Lower lobe of right lung (tissue), 2 donors: Measurements from ENCODE around the gene LRP3. TPM values are rescaled to one million over a fixed set of nuclear protein-coding genes. Genes with fewer than 3 reads are reported as not detected.

Experiments used
- ATAC-seq, 2 donors: fragments of 200-7000 bp; cut with Tn5 transposase; one replicate each; pipeline ENCODE4 v1.9.1; 2020 to 2022; ENCODE audit warnings: mild to moderate bottlenecking in 2 of 2, moderate library complexity in 2 of 2
- DNase-seq: peaks from one replicate; pipeline ENCODE4 v3.0.0-alpha.2; 2020
- H3K27ac ChIP-seq: fragments of 200-600 bp; one replicate; pipeline ENCODE4 v1.8.0; 2022
- H3K27me3 ChIP-seq: fragments of 200-600 bp; one replicate; pipeline ENCODE4 v1.8.0; 2022; ENCODE audit warnings: low read depth
- H3K36me3 ChIP-seq: fragments of 200-600 bp; one replicate; pipeline ENCODE4 v1.8.0; 2022; ENCODE audit warnings: mild to moderate bottlenecking
- H3K4me1 ChIP-seq: fragments of 200-600 bp; one replicate; pipeline ENCODE4 v1.8.0; 2022
- H3K4me3 ChIP-seq: fragments of 200-600 bp; one replicate; pipeline ENCODE4 v1.8.0; 2022; ENCODE audit warnings: mild to moderate bottlenecking
- H3K9me3 ChIP-seq: fragments of 200-600 bp; one replicate; pipeline ENCODE4 v1.8.0; 2022
- intact Hi-C: fragments of 100-400 bp; cut with DNase I; formaldehyde crosslinking; loops from one replicate; pipeline ENCODE4 v1.11.0; 2022
- total RNA-seq: library from RNA; stranded (reverse); fragmentation: NEBNext Ultra II Directional; extraction: Animal tissue kit (Norgen Biotek cat#: 25700); gene quantifications from one replicate; pipeline ENCODE4 v1.2.1, GENCODE V29; 2021
- TF ChIP-seq, protein P1 (sequence below): fragments of 200-600 bp; IDR thresholded peaks from one replicate; pipeline ENCODE4 v1.8.0; 2022; ENCODE audit warnings: antibody characterized with exemption, mild to moderate bottlenecking
- donor health status: DM: no; HTN: yes; CAD: no; lungs with severe emphysema.

Gene LRP3
- total RNA-seq, 1 donor from 2014 or later = 13.8 TPM

DNA sequence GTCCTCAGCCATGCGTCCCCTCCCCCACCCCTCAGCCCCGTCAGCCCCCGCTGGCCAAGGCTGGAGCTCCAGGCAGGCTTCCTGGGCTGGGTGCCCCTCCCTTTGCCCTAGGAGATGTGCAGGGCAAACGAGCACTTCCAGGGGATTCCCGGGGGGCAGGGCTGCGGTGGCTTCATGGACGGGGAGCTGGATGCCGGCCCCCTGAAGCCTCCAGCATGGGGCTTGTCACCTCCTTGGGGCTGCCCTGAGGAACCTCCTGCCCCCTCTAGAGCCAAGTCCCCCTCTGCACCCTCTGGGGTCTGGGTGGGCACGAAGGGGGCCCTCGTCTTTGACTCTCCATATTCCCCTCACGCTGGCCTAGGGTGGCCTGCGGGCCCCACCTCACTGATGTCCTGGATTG is 56.9 kb downstream of the LRP3 start:
- no peak overlapping the region for H3K4me3 ChIP-seq
- intact Hi-C loops = no loop called here
- H3K4me1 ChIP-seq = peaks cover 11% of the 10 kb centered on the region
- peaks cover 1% of the 10 kb centered on the region for H3K9me3 ChIP-seq
- peaks cover 9% of the 10 kb centered on the region for H3K27me3 ChIP-seq
- ATAC-seq = no peak
- peak; percentile 25 for DNase-seq
- TF ChIP-seq, protein P1, sequence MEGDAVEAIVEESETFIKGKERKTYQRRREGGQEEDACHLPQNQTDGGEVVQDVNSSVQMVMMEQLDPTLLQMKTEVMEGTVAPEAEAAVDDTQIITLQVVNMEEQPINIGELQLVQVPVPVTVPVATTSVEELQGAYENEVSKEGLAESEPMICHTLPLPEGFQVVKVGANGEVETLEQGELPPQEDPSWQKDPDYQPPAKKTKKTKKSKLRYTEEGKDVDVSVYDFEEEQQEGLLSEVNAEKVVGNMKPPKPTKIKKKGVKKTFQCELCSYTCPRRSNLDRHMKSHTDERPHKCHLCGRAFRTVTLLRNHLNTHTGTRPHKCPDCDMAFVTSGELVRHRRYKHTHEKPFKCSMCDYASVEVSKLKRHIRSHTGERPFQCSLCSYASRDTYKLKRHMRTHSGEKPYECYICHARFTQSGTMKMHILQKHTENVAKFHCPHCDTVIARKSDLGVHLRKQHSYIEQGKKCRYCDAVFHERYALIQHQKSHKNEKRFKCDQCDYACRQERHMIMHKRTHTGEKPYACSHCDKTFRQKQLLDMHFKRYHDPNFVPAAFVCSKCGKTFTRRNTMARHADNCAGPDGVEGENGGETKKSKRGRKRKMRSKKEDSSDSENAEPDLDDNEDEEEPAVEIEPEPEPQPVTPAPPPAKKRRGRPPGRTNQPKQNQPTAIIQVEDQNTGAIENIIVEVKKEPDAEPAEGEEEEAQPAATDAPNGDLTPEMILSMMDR = no peak
- no peaks in the 10 kb centered on the region for H3K36me3 ChIP-seq
- no peak overlapping the region for H3K27ac ChIP-seq

DNA sequence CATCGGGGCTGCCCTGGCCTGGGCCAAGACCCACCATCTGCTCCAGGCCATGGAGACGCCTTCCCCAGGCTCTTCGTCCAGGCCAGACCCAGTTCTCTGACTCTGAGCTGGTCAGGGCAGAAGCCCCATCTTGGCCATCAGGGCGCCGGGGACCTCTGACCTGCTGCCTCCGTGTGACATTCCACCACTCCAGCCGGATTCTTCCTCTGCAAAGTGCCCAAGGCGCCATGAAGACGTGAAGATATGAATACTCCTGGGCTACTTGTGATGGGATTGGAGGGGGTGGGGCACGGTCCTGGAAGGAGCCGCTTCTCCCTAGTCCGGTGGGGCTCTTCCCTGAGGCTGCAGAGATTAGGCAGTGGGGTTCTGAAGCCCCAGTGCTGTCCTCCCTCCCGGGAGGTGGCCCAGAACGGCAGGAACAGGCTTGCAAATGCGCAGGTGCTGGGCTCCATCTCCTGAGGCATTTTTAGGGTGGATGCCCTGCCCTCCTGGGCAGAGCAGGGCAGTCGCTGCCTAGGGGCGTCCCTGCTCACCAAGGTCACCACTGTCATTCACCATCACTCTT is 57.5 kb downstream of the LRP3 start:
- peak; percentile 21 for DNase-seq
- intact Hi-C loops = no loop called here
- peaks cover 11% of the 10 kb centered on the region for H3K4me1 ChIP-seq
- TF ChIP-seq, protein P1 = no peak
- H3K27ac ChIP-seq = no peak overlapping the region
- H3K9me3 ChIP-seq = no peaks in the 10 kb centered on the region
- H3K27me3 ChIP-seq = peaks cover 9% of the 10 kb centered on the region
- no peak for ATAC-seq
- H3K4me3 ChIP-seq = no peak overlapping the region
- H3K36me3 ChIP-seq = no peaks in the 10 kb centered on the region

DNA sequence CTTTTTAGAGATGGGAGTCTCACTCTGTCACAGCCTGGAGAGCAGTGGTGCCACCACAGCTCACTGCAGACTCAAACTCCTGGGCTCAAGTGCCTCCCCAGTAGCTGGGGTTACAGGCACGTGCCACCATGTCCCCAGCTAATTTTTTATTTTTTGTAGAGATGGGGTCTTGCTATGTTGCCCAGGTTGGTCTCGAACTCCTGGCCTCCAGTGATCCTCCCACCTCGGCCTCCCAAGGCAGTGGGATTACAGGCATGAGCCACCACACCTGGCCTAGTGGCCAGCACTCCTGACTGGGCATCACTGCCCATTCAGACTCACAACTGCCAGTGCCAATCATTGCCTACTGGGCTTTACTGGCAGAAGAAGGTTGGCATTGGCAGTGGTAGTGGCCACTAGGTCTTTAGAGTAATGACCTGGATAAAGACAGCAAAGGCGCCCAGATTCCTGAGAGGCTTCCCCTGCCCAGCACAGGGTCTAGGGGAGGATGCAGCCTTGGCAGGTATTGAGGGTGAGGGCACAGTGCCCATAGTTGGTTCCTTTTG is 58.4 kb downstream of the LRP3 start:
- TF ChIP-seq, protein P1 = no peak
- H3K4me3 ChIP-seq = no peak overlapping the region
- ATAC-seq (no peak), DNase-seq (peak; percentile 32)
- H3K27ac ChIP-seq = no peak overlapping the region
- no peaks in the 10 kb centered on the region for H3K36me3 ChIP-seq
- peaks cover 9% of the 10 kb centered on the region for H3K27me3 ChIP-seq
- H3K9me3 ChIP-seq = no peaks in the 10 kb centered on the region
- intact Hi-C loops = no loop called here
- peaks cover 11% of the 10 kb centered on the region for H3K4me1 ChIP-seq

DNA sequence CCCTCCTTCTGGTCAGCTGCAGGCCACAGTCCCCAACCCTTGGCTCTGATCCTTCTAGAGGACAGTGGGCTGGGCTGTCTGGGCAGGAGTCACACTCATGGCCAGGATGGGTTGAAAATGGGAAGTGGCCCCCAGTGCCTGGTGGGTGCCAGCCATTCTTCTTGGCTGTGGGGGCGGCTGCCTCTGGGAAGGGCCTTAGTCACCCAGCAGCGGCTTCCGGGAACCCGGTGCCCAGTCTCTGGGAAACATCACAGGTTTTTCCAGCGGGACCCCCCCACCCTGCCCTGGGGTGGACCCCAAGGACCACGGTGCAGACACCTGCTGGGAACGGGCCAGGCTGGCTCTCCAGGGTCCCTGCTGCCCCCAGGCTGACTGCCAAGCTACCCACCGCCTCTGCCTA is 58.8 kb downstream of the LRP3 start:
- peaks cover 9% of the 10 kb centered on the region for H3K27me3 ChIP-seq
- peak; percentile 77 for DNase-seq
- no peak overlapping the region for H3K4me3 ChIP-seq
- no peaks in the 10 kb centered on the region for H3K36me3 ChIP-seq
- H3K9me3 ChIP-seq = no peaks in the 10 kb centered on the region
- H3K4me1 ChIP-seq = peaks cover 11% of the 10 kb centered on the region
- peak; percentile 40 to 46 for ATAC-seq
- TF ChIP-seq, protein P1 = no peak
- intact Hi-C loops = no loop called here
- H3K27ac ChIP-seq = no peak overlapping the region

DNA sequence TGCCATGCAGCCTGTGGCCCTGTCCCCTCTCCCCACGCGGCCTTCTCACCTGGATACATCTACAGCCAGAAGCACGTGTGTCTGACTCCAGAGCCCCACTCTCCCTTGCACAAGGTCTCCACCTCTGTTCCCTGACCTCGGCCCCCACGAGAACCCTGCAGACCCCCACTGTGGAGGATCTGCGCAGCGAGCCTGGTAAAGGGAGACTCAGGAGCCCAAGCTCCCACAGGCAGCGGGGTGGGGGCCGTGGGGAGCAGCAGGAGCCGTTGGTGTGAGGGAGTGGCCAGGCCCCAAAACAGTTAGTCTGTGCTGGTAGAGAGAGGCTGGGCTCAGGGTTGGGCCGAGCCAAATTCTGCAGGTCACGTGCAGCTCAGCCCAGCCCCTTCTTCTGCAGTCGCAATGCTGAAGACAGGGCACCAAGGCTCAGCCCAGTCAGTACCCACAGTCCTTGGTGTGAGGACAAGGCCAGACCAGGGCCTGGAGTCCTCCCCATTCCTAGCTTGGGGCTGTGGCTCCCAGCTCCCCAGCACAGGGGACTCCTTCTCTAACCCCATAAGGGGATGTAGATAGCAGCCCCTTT is 60.2 kb downstream of the LRP3 start:
- no peak for ATAC-seq
- no peak overlapping the region for H3K4me3 ChIP-seq
- H3K36me3 ChIP-seq = no peaks in the 10 kb centered on the region
- no peak for DNase-seq
- peaks cover 9% of the 10 kb centered on the region for H3K27me3 ChIP-seq
- TF ChIP-seq, protein P1 = no peak
- no peak overlapping the region for H3K27ac ChIP-seq
- intact Hi-C loops = no loop called here
- peaks cover 1% of the 10 kb centered on the region for H3K4me1 ChIP-seq
- no peaks in the 10 kb centered on the region for H3K9me3 ChIP-seq
